ENCODE measurements around the gene HDGFL2. TPM values are rescaled to one million over a fixed set of nuclear protein-coding genes. Genes with fewer than 3 reads are reported as not detected.

The HDGFL2 gene
- total and polyA plus RNA-seq, 4 donors = 15.4 to 47.9 (median 29.8) TPM

DNA sequence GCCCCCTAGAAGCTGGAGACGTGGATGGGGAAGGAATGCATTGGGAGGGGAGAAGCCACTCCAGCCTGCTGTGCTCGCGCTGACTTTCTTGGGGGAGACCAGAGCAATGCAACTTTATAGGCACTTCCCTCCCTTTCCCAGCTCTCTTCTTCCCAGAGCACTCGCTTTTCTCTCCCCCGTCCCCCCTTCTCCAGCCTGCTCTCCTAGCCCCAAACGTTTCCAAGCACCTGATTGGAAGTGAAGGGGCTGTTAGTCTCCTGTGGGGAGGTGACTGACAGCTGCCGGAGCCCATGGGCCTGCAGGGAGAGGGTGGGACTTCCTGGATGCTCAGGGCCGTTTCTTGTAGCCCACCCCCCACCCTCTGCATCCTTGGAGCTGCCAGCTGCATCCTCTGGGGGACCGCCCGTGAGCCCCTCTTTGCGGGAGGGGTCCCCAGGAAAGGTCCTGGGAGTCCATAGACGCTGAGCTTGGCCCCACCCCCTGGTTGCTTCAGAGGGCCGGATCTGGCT lies 2.5 kb downstream of the HDGFL2 start:
- intact Hi-C loops (cut with DNase I) = no loop called here
- Histone ChIP-seq H3K4me1 (ENCODE audit: control insufficient read depth in 1 of 2, insufficient read depth in 2 of 2, low read length in 2 of 2) (peaks cover 0 to 2% of the 10 kb centered on the region in 2 donors), H3K27me3 (ENCODE audit: control insufficient read depth in 1 of 2, insufficient read depth in 2 of 2, low read length in 1 of 2) (no peaks in the 10 kb centered on the region), H3K36me3 (ENCODE audit: control insufficient read depth in 1 of 2, insufficient read depth in 2 of 2, low read length in 1 of 2) (peaks cover 0 to 2% of the 10 kb centered on the region in 2 donors), H3K27ac (ENCODE audit: low read depth in 1 of 2, low read length in 2 of 2) (no peak overlapping the region), H3K4me3 (ENCODE audit: low read length in 2 of 2) (peak overlapping the region in 1 of 2 donors; percentile 11), H3K9me3 (ENCODE audit: control insufficient read depth, low read length) (no peaks in the 10 kb centered on the region)
- DNase-seq (no peak), ATAC-seq (ENCODE audit: low FRiP score) (no peak)
- whole genome bisulfite sequencing, 2 donors = 7 to 11% methylated on average over 13 of the region's 13 CpGs

DNA sequence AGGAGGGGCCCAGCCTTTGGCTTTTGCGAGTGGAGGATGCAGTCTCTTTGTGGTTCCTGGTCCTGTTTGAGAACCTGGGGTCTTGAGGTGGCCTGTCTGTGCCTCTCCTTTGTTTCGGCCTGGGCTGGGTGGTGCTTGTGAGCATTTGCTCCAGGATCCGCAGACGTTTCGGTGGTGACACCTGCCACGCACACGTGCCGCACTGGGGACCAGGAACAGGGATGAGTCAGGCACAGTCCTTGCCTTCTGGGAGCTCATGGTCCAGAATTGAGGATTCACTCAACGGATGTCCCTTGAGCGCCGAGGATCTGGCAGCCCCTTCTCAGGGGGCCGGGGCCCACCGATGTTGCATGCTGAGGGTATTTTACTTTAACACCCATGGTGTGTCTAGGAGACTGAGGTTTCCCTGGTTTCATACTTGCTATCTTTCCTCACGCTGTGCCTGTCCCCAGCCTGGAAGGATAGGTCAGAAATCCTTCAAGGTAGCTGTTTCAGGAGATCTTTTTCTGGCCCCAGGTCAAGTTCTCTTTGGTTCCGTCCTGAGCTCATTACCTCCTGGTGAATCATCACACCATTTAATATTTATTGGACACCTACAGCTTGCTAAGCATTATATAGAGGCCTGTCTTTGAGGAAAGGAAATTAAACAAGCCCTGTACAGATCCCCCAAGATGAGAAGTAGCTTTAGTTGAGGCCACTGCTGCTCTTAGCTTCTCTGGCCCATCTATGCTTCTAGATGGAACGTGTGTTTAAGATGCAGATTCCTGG lies 5.1 kb downstream of the HDGFL2 start:
- no peak for DNase-seq
- H3K4me1 ChIP-seq (ENCODE audit: control insufficient read depth in 1 of 2, insufficient read depth in 2 of 2, low read length in 2 of 2) = peaks cover 0 to 2% of the 10 kb centered on the region in 2 donors
- WGBS, 2 donors = 82 to 84% methylated on average over 16 of the region's 16 CpGs
- ATAC-seq (ENCODE audit: low FRiP score) = no peak
- no peaks in the 10 kb centered on the region for H3K27me3 ChIP-seq (ENCODE audit: control insufficient read depth in 1 of 2, insufficient read depth in 2 of 2, low read length in 1 of 2)
- H3K36me3 ChIP-seq (ENCODE audit: control insufficient read depth in 1 of 2, insufficient read depth in 2 of 2, low read length in 1 of 2) = peaks cover 0 to 2% of the 10 kb centered on the region in 2 donors
- no peaks in the 10 kb centered on the region for H3K9me3 ChIP-seq (ENCODE audit: control insufficient read depth, low read length)
- H3K4me3 ChIP-seq (ENCODE audit: low read length in 2 of 2) = no peak overlapping the region
- no peak overlapping the region for H3K27ac ChIP-seq (ENCODE audit: low read depth in 1 of 2, low read length in 2 of 2)
- intact Hi-C loops (cut with DNase I) = no loop called here

DNA sequence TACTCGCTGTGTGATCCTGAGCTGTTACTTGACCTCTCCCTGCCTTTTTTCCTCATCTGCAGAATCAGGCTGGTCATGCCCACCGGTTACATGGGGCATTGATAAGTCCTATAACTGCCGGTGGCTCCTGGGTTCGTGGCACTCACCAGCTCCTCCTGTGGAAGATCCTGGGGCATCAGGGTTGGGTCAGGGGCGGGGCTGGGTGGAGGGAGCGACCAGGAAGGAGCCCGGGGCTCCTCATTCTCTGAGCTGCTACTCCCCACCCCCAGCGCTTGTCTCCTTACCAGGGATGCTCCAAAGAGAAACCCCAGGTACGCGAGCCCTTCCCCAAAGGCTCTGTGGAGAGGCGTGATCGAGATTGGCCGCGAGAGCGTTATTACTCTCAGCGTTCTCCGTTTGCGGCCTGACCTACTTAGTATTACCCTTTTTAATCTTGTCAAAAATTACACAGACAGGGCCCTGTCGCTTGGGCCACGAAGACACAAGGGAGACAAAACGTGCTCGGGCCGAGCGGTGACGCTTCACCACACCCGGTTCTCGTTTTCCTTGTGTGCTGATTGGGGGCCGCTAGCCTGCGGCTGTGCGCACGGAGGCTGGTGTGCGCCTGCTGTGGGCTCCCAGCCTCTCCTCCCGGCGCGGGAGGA lies 10.7 kb downstream of the HDGFL2 start:
- ATAC-seq (ENCODE audit: low FRiP score) = no peak
- no peaks in the 10 kb centered on the region for H3K4me1 ChIP-seq (ENCODE audit: control insufficient read depth in 1 of 2, insufficient read depth in 2 of 2, low read length in 2 of 2)
- WGBS, 2 donors = 92 to 94% methylated on average over 35 of the region's 35 CpGs
- no peaks in the 10 kb centered on the region for H3K27me3 ChIP-seq (ENCODE audit: control insufficient read depth in 1 of 2, insufficient read depth in 2 of 2, low read length in 1 of 2)
- DNase-seq = no peak
- H3K36me3 ChIP-seq (ENCODE audit: control insufficient read depth in 1 of 2, insufficient read depth in 2 of 2, low read length in 1 of 2) = no peaks in the 10 kb centered on the region
- intact Hi-C loops (cut with DNase I) = no loop called here
- H3K27ac ChIP-seq (ENCODE audit: low read depth in 1 of 2, low read length in 2 of 2) = no peak overlapping the region
- H3K4me3 ChIP-seq (ENCODE audit: low read length in 2 of 2) = no peak overlapping the region
- no peaks in the 10 kb centered on the region for H3K9me3 ChIP-seq (ENCODE audit: control insufficient read depth, low read length)

GRCh38 chr19:4483385-4483784 lies 11.3 kb downstream of the HDGFL2 start:
- H3K36me3 ChIP-seq (ENCODE audit: control insufficient read depth in 1 of 2, insufficient read depth in 2 of 2, low read length in 1 of 2) = no peaks in the 10 kb centered on the region
- no peak for DNase-seq
- H3K27me3 ChIP-seq (ENCODE audit: control insufficient read depth in 1 of 2, insufficient read depth in 2 of 2, low read length in 1 of 2) = no peaks in the 10 kb centered on the region
- H3K27ac ChIP-seq (ENCODE audit: low read depth in 1 of 2, low read length in 2 of 2) = no peak overlapping the region
- no peaks in the 10 kb centered on the region for H3K9me3 ChIP-seq (ENCODE audit: control insufficient read depth, low read length)
- ATAC-seq (ENCODE audit: low FRiP score) = no peak
- 88% methylated on average over 19 of the region's 19 CpGs for WGBS, 2 donors
- no peak overlapping the region for H3K4me3 ChIP-seq (ENCODE audit: low read length in 2 of 2)
- no peaks in the 10 kb centered on the region for H3K4me1 ChIP-seq (ENCODE audit: control insufficient read depth in 1 of 2, insufficient read depth in 2 of 2, low read length in 2 of 2)
- intact Hi-C loops (cut with DNase I) = no loop called here

DNA sequence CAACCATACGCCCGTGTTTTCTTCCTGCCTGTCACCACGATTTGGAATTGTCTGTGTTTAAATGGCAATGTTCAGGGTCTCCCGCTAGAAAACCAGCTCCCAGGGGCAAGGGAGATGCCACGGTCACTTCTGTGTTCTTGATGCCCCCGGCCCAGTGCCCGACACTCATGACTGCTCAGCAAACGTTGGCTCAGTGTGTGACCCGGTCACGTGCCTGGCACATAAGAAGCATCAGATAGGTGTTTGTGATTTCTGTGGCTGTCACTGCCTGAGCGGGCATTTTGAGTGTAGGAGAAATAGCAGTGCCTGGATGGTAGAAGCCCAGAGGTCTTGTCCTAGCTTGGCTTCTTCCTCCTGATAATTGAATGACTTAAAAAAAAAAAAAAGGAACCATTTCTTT lies 15.5 kb downstream of the HDGFL2 start:
- Histone ChIP-seq H3K4me1 (ENCODE audit: control insufficient read depth in 1 of 2, insufficient read depth in 2 of 2, low read length in 2 of 2) (no peaks in the 10 kb centered on the region), H3K4me3 (ENCODE audit: low read length in 2 of 2) (no peak overlapping the region), H3K9me3 (ENCODE audit: control insufficient read depth, low read length) (no peaks in the 10 kb centered on the region), H3K27me3 (ENCODE audit: control insufficient read depth in 1 of 2, insufficient read depth in 2 of 2, low read length in 1 of 2) (no peaks in the 10 kb centered on the region), H3K27ac (ENCODE audit: low read depth in 1 of 2, low read length in 2 of 2) (no peak overlapping the region), H3K36me3 (ENCODE audit: control insufficient read depth in 1 of 2, insufficient read depth in 2 of 2, low read length in 1 of 2) (no peaks in the 10 kb centered on the region)
- ATAC-seq (ENCODE audit: low FRiP score) = no peak
- intact Hi-C loops (cut with DNase I) = no loop called here
- 84 to 85% methylated on average over 11 of the region's 11 CpGs for WGBS, 2 donors
- DNase-seq = no peak

GRCh38 chr19:4488496-4488895 lies 16.4 kb downstream of the HDGFL2 start:
- Histone ChIP-seq H3K9me3 (ENCODE audit: control insufficient read depth, low read length) (no peaks in the 10 kb centered on the region), H3K27ac (ENCODE audit: low read depth in 1 of 2, low read length in 2 of 2) (no peak overlapping the region), H3K4me1 (ENCODE audit: control insufficient read depth in 1 of 2, insufficient read depth in 2 of 2, low read length in 2 of 2) (no peaks in the 10 kb centered on the region), H3K4me3 (ENCODE audit: low read length in 2 of 2) (no peak overlapping the region), H3K27me3 (ENCODE audit: control insufficient read depth in 1 of 2, insufficient read depth in 2 of 2, low read length in 1 of 2) (no peaks in the 10 kb centered on the region), H3K36me3 (ENCODE audit: control insufficient read depth in 1 of 2, insufficient read depth in 2 of 2, low read length in 1 of 2) (no peaks in the 10 kb centered on the region)
- no peak for DNase-seq
- no peak for ATAC-seq (ENCODE audit: low FRiP score)
- 94 to 95% methylated on average over 29 of the region's 29 CpGs for WGBS, 2 donors
- intact Hi-C loops (cut with DNase I) = no loop called here

- DNase-seq (no peak), ATAC-seq (ENCODE audit: low FRiP score) (no peak)
- no peak overlapping the region for H3K4me3 ChIP-seq (ENCODE audit: low read length in 2 of 2)
- H3K27ac ChIP-seq (ENCODE audit: low read depth in 1 of 2, low read length in 2 of 2) = no peak overlapping the region
- H3K4me1 ChIP-seq (ENCODE audit: control insufficient read depth in 1 of 2, insufficient read depth in 2 of 2, low read length in 2 of 2) = no peaks in the 10 kb centered on the region
- intact Hi-C loops (cut with DNase I) = no loop called here
- H3K36me3 ChIP-seq (ENCODE audit: control insufficient read depth in 1 of 2, insufficient read depth in 2 of 2, low read length in 1 of 2) = peaks cover 0 to 2% of the 10 kb centered on the region in 2 donors
- H3K9me3 ChIP-seq (ENCODE audit: control insufficient read depth, low read length) = no peaks in the 10 kb centered on the region
- H3K27me3 ChIP-seq (ENCODE audit: control insufficient read depth in 1 of 2, insufficient read depth in 2 of 2, low read length in 1 of 2) = no peaks in the 10 kb centered on the region
- 96 to 97% methylated on average over 20 to 21 of the region's 21 CpGs for WGBS, 2 donors
Observed at GRCh38 chr19:4491446-4491845, 19.3 kb downstream of the HDGFL2 start.

GRCh38 chr19:4492337-4493103 lies 20.4 kb downstream of the HDGFL2 start:
- intact Hi-C loops (cut with DNase I) = no loop called here
- no peaks in the 10 kb centered on the region for H3K27me3 ChIP-seq (ENCODE audit: control insufficient read depth in 1 of 2, insufficient read depth in 2 of 2, low read length in 1 of 2)
- ATAC-seq (ENCODE audit: low FRiP score) (no peak), DNase-seq (no peak)
- no peaks in the 10 kb centered on the region for H3K9me3 ChIP-seq (ENCODE audit: control insufficient read depth, low read length)
- no peak overlapping the region for H3K4me3 ChIP-seq (ENCODE audit: low read length in 2 of 2)
- no peak overlapping the region for H3K27ac ChIP-seq (ENCODE audit: low read depth in 1 of 2, low read length in 2 of 2)
- peaks cover 0 to 2% of the 10 kb centered on the region in 2 donors for H3K36me3 ChIP-seq (ENCODE audit: control insufficient read depth in 1 of 2, insufficient read depth in 2 of 2, low read length in 1 of 2)
- no peaks in the 10 kb centered on the region for H3K4me1 ChIP-seq (ENCODE audit: control insufficient read depth in 1 of 2, insufficient read depth in 2 of 2, low read length in 2 of 2)
- 92 to 98% methylated on average over 3 of the region's 3 CpGs for WGBS, 2 donors

All from aorta (tissue), 5 donors.